Kidney (tissue), 14 donors: Measurements from ENCODE around the gene TIAL1. TPM values are rescaled to one million over a fixed set of nuclear protein-coding genes. Genes with fewer than 3 reads are reported as not detected.
"Not testable (repeated sequence)": the region's sequence is repeated elsewhere in the genome, so short reads cannot be mapped to it uniquely, and the experiment has no call there.

Source experiments
- DNase-seq, 5 donors: peaks; one replicate each; pipeline ENCODE4 v3.0.0-alpha.2; 2013 to 2020
- FAIRE-seq: peaks from 2 replicates; lab custom pipeline; 2012; peaks lifted over from hg19 to GRCh38; lab: Jason Lieb, UNC
- H3K27ac ChIP-seq, 2 donors: one replicate each; pipeline ENCODE4 v1.7.0; 2013; ENCODE audit warnings: low read depth in 2 of 2, low read length in 2 of 2, inconsistent platforms in 1 of 2
- H3K27me3 ChIP-seq: one replicate; pipeline ENCODE4 v1.7.1; 2013; ENCODE audit warnings: low read length, inconsistent platforms; ENCODE audit not compliant: control insufficient read depth, insufficient read depth
- H3K36me3 ChIP-seq, 3 donors: one replicate each; pipeline versions ENCODE4 v1.7.0 to v1.7.1; 2013; ENCODE audit warnings: low read length in 3 of 3, control low read depth in 1 of 3, inconsistent platforms in 1 of 3; ENCODE audit not compliant: insufficient read depth in 3 of 3, control insufficient read depth in 2 of 3
- H3K4me1 ChIP-seq, 3 donors: one replicate each; pipeline versions ENCODE4 v1.7.0 to v1.7.1; 2013; ENCODE audit warnings: low read length in 3 of 3, inconsistent platforms in 1 of 3, low read depth in 1 of 3; ENCODE audit not compliant: control insufficient read depth in 2 of 3, insufficient read depth in 2 of 3
- H3K4me3 ChIP-seq, 3 donors: one replicate each; pipeline versions ENCODE4 v1.7.0 to v1.8.1; 2013; ENCODE audit warnings: low read length in 3 of 3, control low read depth in 1 of 3, inconsistent platforms in 1 of 3
- H3K9ac ChIP-seq, 3 donors: one replicate each; pipeline versions ENCODE4 v1.7.0 to v1.7.1; 2013; ENCODE audit warnings: low read length in 3 of 3, control low read depth in 1 of 3, inconsistent platforms in 1 of 3
- H3K9me3 ChIP-seq, 3 donors: one replicate each; pipeline versions ENCODE4 v1.7.0 to v1.7.1; 2013; ENCODE audit warnings: low read length in 3 of 3, control low read depth in 1 of 3, inconsistent platforms in 1 of 3; ENCODE audit not compliant: control insufficient read depth in 2 of 3, insufficient read depth in 1 of 3
- intact Hi-C: fragments of 100-400 bp; cut with DNase I; formaldehyde crosslinking; loops from one replicate; pipeline ENCODE4 v1.11.1; 2022
- polyA plus RNA-seq: library from polyadenylated mRNA; stranded (reverse); fragments of 350-450 nt; fragmentation: Illumina TruSeq; extraction: RNeasy Lipid Tissue Mini Kit (QIAGEN cat#74804); gene quantifications from one replicate; pipeline ENCODE4 v1.2.3, GENCODE V29; 2014; ENCODE audit warnings: low read depth, low replicate concordance; ENCODE audit not compliant: insufficient read depth
- total RNA-seq: library from RNA; stranded (reverse); fragmentation: NEBNext Ultra II Directional; extraction: Animal tissue kit (Norgen Biotek cat#: 25700); gene quantifications from one replicate; pipeline ENCODE4 v1.2.1, GENCODE V29; 2021
- TF ChIP-seq, protein P1 (sequence below): IDR thresholded peaks from 3 replicates; pipeline ENCODE4 v1.5.1; 2012; ENCODE audit warnings: mild to moderate bottlenecking, moderate library complexity, borderline replicate concordance; ENCODE audit not compliant: insufficient read depth; ENCODE audit errors: extremely low read depth
- donor health status: control.
- donor health status: control.
- donor health status: control.
- donor health status: control.
- donor health status: control.
- donor health status: DM: yes; HTN: yes; CAD: no.
- donor health status: Normal renal cell carcinoma (clear cell type).

Gene TIAL1
- total and polyA plus RNA-seq, 2 donors from 2014 or later, result 46.7 to 88.8 TPM

DNA sequence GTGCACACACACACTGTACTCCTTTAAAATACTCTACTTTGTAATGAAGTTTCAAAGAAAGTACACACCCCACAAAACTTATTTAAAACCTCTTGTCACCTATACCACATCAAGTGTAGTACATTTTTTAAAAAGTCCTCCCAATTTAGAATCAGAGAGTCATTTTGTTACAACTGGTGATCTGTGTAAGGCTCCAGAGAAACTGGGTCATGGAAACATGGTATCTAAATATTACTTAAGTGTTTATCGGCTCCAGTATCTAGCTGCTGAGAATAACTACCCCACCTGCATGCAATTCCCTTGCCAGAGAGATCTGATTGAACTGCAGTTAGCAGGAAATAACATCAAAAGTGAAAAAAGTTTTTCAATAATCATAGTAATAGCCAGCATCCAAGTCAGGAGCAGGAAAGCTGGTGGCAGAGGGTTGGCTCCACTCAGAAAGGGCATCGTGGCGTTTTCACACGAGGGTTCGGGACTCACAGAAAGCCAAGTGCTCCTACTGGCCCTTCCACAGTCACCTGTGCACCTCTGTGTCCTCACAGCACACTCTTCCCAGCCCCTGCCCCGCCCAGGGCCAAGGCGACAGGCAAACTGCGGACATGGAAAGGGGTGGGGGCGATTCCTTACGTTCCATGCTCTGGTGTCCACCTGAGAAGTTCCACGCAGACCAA, 60.8 kb downstream of the TIAL1 start:
- no peaks in the 10 kb centered on the region for H3K9me3 ChIP-seq
- no peaks in the 10 kb centered on the region for H3K36me3 ChIP-seq
- no peak overlapping the region for H3K9ac ChIP-seq
- TF ChIP-seq, protein P1, sequence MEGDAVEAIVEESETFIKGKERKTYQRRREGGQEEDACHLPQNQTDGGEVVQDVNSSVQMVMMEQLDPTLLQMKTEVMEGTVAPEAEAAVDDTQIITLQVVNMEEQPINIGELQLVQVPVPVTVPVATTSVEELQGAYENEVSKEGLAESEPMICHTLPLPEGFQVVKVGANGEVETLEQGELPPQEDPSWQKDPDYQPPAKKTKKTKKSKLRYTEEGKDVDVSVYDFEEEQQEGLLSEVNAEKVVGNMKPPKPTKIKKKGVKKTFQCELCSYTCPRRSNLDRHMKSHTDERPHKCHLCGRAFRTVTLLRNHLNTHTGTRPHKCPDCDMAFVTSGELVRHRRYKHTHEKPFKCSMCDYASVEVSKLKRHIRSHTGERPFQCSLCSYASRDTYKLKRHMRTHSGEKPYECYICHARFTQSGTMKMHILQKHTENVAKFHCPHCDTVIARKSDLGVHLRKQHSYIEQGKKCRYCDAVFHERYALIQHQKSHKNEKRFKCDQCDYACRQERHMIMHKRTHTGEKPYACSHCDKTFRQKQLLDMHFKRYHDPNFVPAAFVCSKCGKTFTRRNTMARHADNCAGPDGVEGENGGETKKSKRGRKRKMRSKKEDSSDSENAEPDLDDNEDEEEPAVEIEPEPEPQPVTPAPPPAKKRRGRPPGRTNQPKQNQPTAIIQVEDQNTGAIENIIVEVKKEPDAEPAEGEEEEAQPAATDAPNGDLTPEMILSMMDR, result no peak
- H3K4me3 ChIP-seq, result no peak overlapping the region
- H3K27me3 ChIP-seq, result no peaks in the 10 kb centered on the region
- H3K4me1 ChIP-seq, result peaks cover 0 to 2% (median 0%) of the 10 kb centered on the region in 3 donors
- DNase-seq (no peak), FAIRE-seq (no peak)
- intact Hi-C loops, result no loop called here
- no peak overlapping the region for H3K27ac ChIP-seq

DNA sequence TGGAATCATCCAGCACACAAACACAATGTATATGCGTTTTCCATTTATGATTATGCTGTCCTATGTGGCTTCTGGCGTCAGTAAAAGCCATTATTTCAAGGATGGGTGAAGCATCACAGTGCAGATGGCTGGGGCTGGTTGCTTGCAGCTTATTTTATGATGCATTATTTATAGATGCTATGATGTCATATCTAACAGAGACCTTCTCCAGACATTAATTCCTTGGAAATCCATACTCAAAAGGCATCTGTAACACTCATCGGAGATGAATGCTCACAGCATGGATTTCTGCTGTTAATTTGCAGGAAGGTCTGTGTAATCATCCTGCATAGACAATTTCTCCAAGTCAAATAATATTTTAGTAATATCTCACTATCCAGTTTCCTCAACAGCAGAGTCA, 61.5 kb downstream of the TIAL1 start:
- TF ChIP-seq, protein P1, result no peak
- H3K36me3 ChIP-seq, result no peaks in the 10 kb centered on the region
- H3K4me3 ChIP-seq, result no peak overlapping the region
- H3K27me3 ChIP-seq, result no peaks in the 10 kb centered on the region
- H3K27ac ChIP-seq, result no peak overlapping the region
- no peaks in the 10 kb centered on the region for H3K9me3 ChIP-seq
- peaks cover 0 to 2% (median 0%) of the 10 kb centered on the region in 3 donors for H3K4me1 ChIP-seq
- FAIRE-seq (no peak), DNase-seq (no peak)
- intact Hi-C loops, result no loop called here
- H3K9ac ChIP-seq, result no peak overlapping the region

DNA sequence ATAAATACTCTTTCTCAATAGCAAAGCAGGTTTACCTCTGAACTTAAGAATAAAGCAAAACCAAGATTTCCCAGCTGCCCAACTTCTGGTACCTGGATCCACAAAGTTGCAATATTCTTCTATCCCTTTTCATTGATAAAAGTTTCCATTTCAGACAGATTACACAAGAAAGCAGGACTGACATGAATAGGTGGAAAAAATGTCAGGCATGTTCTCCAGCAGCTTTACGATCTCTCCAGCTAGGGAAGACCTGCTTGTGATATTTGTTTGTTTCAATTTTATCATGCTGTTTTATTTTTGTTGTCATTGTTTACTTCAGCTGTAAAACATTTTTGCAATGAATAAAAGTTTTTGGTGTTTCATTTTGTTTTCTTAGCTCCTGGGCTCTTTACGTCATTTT, 63.3 kb downstream of the TIAL1 start:
- DNase-seq (no peak), FAIRE-seq (no peak)
- Histone ChIP-seq H3K36me3 (no peaks in the 10 kb centered on the region), H3K4me1 (no peaks in the 10 kb centered on the region), H3K4me3 (no peak overlapping the region), H3K27me3 (no peaks in the 10 kb centered on the region), H3K9ac (no peak overlapping the region), H3K27ac (no peak overlapping the region), H3K9me3 (no peaks in the 10 kb centered on the region)
- TF ChIP-seq, protein P1, result no peak
- intact Hi-C loops, result no loop called here

DNA sequence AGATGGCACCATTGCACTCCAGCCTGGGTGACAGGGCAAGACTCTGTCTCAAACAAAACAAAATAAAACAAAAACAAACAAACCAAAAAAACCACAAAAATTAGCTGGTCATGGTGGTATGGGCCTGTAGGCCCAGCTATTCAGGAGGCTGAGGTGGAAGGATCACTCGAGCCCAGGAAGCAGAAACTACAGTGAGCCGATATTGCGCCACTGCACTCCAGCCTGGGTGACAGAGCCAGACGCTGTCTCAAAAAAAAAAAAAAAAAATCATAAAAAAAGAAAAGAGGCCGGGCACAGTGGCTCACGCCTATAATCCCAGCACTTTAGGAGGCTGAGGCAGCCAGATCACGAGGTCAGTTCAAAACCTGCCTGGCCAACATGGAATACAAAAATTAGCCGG, 64.0 kb downstream of the TIAL1 start:
- H3K36me3 ChIP-seq, H3K9me3 ChIP-seq, H3K9ac ChIP-seq, DNase-seq, H3K27me3 ChIP-seq, H3K4me3 ChIP-seq, intact Hi-C loops, FAIRE-seq, H3K4me1 ChIP-seq, H3K27ac ChIP-seq: not testable (repeated sequence)

DNA sequence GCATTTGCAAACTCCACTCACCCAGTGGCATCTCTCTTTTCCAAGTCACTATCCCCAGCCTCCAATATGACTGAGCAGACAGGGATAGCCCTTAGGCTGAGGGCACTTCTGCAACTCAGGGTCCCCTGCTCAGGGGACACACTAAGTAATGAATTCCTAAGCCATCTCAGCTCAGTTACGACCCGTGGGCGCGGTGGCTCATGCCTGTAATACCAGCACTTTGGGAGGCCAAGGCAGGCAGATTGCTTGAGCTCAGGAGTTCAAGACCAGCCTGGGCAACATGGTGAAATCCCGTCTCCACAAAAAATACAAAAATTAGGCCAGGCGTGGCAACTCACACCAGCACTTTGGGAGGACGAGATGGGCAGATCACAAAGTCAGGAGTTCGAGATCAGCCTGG, 64.5 kb downstream of the TIAL1 start:
- H3K36me3 ChIP-seq, H3K9me3 ChIP-seq, H3K4me1 ChIP-seq, FAIRE-seq, H3K27me3 ChIP-seq, DNase-seq, H3K27ac ChIP-seq, H3K4me3 ChIP-seq, H3K9ac ChIP-seq, intact Hi-C loops: not testable (repeated sequence)
